NCI-H2196 treated with DMSO at 0.1 percent for 48 hours (cell line): ENCODE results near the gene PLXDC2.
"Not testable (repeated sequence)": the region's sequence is repeated elsewhere in the genome, so short reads cannot be mapped to it uniquely, and the experiment has no call there.

ENCODE experiments used
- DNase-seq: peaks from one replicate; lab custom pipeline; 2025; ENCODE audit not compliant: unreplicated experiment; lab: John Stamatoyannopoulos, UW

Gene PLXDC2

DNA sequence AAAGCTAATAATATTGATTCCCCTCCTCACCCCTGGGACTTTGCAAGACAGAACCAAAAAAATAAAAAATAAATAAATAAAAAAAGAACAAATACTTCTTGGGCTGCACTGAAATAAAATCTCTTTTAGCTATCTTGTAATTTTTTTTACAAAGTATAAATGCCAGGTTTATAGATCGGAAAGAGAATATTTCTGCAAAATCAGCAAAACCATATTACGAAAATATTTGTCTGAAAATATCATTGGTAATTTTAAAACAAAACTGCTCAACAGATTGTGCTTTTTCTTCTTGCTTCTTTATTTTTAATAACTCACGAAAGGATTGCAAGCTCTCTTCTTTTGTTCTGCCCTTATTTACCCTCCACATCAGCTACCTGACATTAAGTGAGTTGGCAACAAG is 213.3 kb downstream of the PLXDC2 start:
- DNase-seq = no peak

- DNase-seq = no peak
Measured at GRCh38 chr10:20033476-20033875, 217.2 kb downstream of the PLXDC2 start.

DNA sequence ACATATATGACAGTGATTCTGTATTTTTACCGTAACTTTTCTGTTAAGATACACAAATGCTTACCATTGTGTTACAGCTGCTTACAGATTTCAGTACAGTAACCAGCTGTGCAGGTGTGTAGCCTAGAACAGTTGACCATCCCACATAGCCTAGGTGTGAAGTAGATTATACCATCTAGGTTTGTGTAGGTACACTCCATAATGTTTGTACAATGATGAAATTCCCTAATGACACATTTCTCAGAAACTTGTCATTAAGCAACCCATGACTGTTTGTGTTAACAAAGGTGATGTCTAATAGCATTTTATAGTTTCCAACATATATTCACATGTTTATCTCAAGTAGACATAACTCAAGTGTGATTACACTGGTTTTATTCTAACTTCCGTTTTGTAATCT is 218.5 kb downstream of the PLXDC2 start:
- DNase-seq = no peak

- DNase-seq = no peak
Measured at GRCh38 chr10:20040012-20040411, 223.8 kb downstream of the PLXDC2 start.

DNA sequence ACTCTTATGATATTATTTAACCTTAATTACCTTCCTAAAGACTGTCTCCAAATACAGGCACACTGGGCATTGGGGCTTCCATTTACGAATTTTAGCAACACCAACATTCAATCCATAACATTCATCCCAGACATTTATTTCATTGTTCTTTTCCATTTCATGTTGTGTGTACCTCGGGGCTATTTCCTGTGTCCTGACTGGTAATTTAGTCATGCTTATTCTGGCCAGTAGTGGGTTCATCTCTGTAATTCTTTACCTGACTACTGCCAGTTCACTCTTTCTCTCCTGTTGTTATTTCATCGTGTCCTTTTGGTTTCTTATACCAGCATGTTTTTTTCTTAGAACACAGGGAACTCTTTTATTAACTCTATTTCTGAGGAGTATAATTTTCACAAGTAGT is 225.7 kb downstream of the PLXDC2 start:
- DNase-seq = no peak

- DNase-seq = not testable (repeated sequence)
Measured at GRCh38 chr10:20045100-20045499, 228.9 kb downstream of the PLXDC2 start.

DNA sequence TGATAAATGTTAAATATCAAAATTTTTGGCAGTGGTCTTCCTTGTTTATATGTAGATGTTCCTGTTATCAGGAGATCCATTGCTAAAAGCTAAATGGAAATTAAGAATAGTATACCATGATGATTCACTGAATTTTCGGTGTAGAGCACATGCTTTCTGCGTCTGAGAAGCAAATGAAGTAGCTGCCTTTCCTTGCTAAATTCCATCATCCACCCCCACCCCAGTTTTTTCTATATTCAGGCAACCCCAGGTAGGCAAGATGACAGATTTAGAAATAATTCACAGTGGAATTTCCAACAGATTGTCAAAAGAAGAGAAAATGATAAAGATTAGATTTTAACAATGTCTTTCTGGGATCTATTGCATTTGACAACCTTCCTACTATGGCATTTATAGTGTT is 231.9 kb downstream of the PLXDC2 start:
- no peak for DNase-seq

- DNase-seq = no peak
Measured at GRCh38 chr10:20058135-20058534, 241.9 kb downstream of the PLXDC2 start.

- DNase-seq = no peak
Measured at GRCh38 chr10:20059084-20059835, 243.0 kb downstream of the PLXDC2 start.

DNA sequence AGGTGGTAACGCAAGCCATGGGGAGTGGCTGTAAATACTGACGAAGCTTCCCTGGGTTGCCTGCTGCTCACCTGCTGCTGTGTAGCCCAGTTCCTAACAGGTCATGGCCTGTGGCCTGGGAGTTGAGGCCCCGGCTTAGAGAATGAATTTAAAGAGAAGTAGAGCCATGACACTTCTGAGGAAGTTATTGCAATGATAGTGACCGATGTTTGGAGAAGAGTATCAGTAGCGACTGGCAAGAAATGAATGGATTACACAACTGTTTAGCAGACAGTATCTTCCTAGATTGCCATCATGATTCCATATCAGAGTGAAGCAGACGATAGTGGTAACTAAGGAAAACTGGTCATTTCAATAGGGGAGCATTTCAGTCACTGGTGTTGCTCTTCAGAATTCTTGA is 249.6 kb downstream of the PLXDC2 start:
- no peak for DNase-seq

DNA sequence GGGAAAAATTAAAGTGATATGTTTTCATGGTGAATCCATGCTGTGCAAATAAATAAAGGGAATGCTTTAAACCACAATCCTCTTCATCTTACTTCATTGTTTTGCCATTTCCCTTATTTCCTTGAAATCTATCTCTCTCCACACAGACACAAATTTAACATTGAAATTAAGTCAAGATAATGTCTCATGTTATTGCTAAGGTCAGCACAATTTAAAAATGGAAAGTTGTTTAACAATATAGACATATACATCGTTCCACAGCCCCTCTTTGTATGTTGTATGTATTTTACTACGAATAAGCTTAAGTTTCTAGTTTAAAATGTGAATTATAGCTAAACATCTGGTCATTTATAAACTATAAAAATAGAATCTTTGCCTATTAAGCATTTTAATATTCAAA is 256.9 kb downstream of the PLXDC2 start:
- DNase-seq = no peak

DNA sequence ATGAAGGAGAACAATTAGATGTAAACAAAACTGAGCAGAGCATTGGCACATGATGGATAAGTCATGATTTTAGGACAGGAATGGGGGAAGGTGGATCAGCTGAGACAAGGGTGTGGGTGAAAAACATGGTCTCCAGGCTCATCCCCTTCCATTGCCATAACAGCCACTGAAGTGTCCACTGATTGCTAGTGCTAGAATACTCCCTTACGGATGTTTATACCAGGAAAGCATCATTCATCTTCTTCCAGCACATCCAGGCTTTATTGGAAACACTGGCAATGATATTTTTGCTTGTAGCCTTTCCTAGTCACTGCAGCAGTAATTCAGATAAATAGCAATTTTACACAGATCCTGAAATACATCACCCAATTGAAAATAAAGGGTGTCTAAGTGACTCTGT is 259.5 kb downstream of the PLXDC2 start:
- DNase-seq = no peak

GRCh38 chr10:20084451-20084850 is 268.2 kb downstream of the PLXDC2 start:
- DNase-seq = no peak

DNA sequence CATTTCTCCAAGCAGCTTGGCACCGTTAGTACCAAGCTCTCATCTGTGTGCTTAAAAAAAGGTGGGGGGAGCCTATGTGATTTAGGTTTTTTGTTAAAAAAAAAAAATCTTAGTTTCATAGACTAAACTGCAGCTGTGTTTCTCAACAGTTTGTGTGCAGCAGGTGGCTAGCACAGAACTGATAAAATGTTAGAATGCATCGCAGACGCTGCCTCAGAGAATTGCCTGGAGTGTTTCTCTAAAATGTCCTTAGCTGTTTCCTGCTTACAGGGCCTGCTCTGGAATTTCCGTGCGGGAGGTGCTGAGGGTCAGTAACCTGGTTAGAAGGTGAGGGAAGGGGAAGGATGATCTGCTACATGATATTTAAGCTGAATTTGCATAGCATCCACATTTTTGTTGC is 268.9 kb downstream of the PLXDC2 start:
- no peak for DNase-seq

DNA sequence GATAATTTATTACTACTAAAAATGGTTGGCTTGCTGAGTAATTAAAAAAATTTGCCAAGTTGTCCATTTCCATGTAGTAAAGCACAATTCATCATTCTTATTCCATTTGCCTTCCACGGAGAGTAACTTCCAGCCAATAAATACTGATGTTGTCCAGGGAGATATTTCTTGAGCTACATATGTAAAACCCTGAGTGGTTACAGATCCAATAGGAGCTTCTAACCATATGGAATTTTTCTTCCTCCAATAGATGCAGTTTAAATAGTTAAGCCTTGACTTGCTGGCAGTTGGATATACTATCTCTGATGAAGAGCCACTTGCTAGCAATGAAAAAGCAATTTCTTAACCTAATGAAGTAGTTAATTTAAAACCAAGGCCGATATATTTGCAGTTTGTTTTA is 271.1 kb downstream of the PLXDC2 start:
- no peak for DNase-seq

DNA sequence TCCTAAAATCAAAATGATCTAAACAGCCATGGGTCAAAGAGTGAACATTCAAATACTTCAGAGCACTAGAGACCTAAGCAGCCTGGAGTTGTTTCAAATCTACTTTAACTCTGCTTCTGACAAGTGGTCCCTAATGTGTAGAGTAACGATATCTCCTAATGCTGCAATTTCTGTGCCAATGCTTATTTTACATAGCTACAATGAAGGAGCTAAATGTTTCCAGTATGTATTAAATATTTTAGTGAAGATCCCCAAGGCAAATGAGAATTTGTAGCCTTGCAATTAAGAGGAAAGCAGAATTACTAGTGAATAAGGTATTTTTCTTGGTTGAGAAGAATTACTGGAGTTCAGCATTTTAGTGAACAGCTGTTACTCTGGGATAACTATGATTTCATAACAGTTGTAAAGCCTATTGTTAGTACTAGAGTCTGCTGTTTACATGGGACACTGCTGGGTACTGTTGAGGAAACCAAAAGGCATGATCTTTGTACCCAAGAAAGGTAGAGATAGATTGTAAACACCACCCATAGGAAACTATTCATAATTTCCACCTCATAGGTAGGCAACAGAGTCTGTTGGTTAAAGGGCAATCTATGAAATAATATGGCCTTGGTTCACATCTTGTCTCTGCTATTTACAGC is 271.9 kb downstream of the PLXDC2 start:
- DNase-seq = no peak

GRCh38 chr10:20089879-20090278 is 273.6 kb downstream of the PLXDC2 start:
- no peak for DNase-seq

DNA sequence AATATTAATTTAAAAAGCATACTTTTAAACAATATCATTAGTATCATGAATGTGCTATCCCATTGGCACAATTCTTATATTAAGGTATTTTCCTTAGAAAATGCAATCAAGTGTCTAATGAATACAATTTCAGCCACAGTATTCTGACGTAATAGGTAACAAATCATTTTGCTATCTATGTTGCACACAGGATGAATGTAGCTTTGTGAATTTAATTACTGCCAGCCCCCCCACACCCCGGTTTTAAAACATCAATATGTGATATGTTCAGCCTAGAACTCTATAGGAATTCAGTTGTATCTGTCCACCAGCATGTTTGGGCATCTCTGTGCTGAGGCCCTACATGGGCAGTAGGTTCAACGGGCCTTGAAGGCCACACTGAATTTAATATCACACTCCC is 274.6 kb downstream of the PLXDC2 start:
- no peak for DNase-seq

GRCh38 chr10:20091698-20092097 is 275.5 kb downstream of the PLXDC2 start:
- DNase-seq = no peak

GRCh38 chr10:20093600-20093999 is 277.4 kb downstream of the PLXDC2 start:
- no peak for DNase-seq

DNA sequence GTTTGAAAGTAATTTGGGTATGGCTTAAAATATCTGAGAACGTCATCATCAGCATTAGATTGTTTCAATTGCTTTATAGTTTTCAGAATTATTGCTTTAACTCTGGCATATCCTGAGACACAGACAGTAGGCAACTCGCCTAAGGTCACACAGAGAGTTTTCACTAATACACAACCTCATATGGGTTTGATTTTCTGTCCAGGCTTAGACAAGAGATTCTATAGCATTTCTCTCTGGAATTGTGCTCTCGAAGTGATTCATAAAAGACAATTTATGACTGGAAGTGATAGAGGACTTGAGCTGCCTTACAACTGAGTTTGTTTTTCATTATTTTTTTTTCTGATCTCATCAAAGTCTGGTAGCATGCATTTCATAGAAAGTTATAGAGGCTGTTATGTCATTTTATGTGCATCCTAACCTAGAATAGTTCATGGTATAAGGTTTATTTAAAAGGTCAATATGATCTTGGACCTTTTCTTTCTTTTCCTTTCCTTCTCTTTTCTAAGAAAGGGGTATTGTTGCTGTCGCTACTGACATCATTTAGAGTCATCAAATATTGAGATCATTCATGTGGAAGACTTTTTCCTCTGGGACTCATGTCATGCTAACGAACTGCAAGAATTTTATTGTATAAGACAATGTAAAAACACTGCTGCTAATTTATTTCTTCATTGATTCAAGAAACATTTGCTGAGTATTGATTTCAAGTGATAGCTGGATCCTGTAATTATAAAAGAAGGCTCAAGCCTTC is 278.2 kb downstream of the PLXDC2 start:
- DNase-seq = no peak

GRCh38 chr10:20100171-20100570 is 283.9 kb downstream of the PLXDC2 start:
- DNase-seq = no peak
